Astrocyte (in vitro differentiated cells and primary cell): ENCODE results near the gene TYRP1. TPM values are rescaled to one million over a fixed set of nuclear protein-coding genes. Genes with fewer than 3 reads are reported as not detected.

Experiments
- DNase-seq: peaks from one replicate; pipeline ENCODE4 v3.0.0-alpha.2; 2010; ENCODE audit warnings: low read depth
- FAIRE-seq: peaks from 2 replicates; lab custom pipeline; 2011; peaks lifted over from hg19 to GRCh38; lab: Jason Lieb, UNC
- H2AFZ ChIP-seq: 2 replicates; pipeline ENCODE4 v1.6.0; 2012; ENCODE audit warnings: low read depth, low read length, inconsistent platforms
- H3K27ac ChIP-seq: 2 replicates; pipeline ENCODE4 v1.5.1; 2011; ENCODE audit warnings: low read depth, low read length, inconsistent platforms
- H3K27me3 ChIP-seq: 2 replicates; pipeline ENCODE4 v1.6.0; 2011; ENCODE audit warnings: low read length, inconsistent platforms; ENCODE audit not compliant: insufficient read depth
- H3K36me3 ChIP-seq: 2 replicates; pipeline ENCODE4 v1.5.1; 2011; ENCODE audit warnings: low read length, inconsistent platforms; ENCODE audit not compliant: insufficient read depth
- H3K4me1 ChIP-seq: 2 replicates; pipeline ENCODE4 v1.5.1; 2011; ENCODE audit warnings: low read length, inconsistent platforms; ENCODE audit not compliant: insufficient read depth
- H3K4me2 ChIP-seq: 2 replicates; pipeline ENCODE4 v1.6.0; 2012; ENCODE audit warnings: low read length, inconsistent platforms
- H3K4me3 ChIP-seq: 2 replicates; pipeline ENCODE4 v1.5.1; 2011; ENCODE audit warnings: low read depth, mild to moderate bottlenecking, low read length, inconsistent platforms; ENCODE audit not compliant: insufficient read depth
- H3K79me2 ChIP-seq: 2 replicates; pipeline ENCODE4 v1.6.0; 2012; ENCODE audit warnings: mild to moderate bottlenecking, low read length, inconsistent platforms; ENCODE audit not compliant: insufficient read depth
- H3K9ac ChIP-seq: 2 replicates; pipeline ENCODE4 v1.6.0; 2012; ENCODE audit warnings: mild to moderate bottlenecking, low read length, inconsistent platforms
- H3K9me3 ChIP-seq: 2 replicates; pipeline ENCODE4 v1.5.1; 2012; ENCODE audit warnings: low read depth, mild to moderate bottlenecking, low read length, inconsistent platforms; ENCODE audit not compliant: insufficient read depth
- H4K20me1 ChIP-seq: 2 replicates; pipeline ENCODE4 v1.6.0; 2012; ENCODE audit warnings: low read length, inconsistent platforms; ENCODE audit not compliant: insufficient read depth
- H3K27ac Mint-ChIP-seq: one replicate; pipeline ENCODE4 v1.8.0; 2021; ENCODE audit warnings: mild to moderate bottlenecking, mixed read lengths; ENCODE audit not compliant: unreplicated experiment
- H3K27me3 Mint-ChIP-seq: one replicate; pipeline ENCODE4 v1.8.0; 2021; ENCODE audit warnings: low read depth, mixed read lengths; ENCODE audit not compliant: unreplicated experiment
- H3K36me3 Mint-ChIP-seq: one replicate; pipeline ENCODE4 v1.8.0; 2021; ENCODE audit warnings: low read depth, mixed read lengths; ENCODE audit not compliant: unreplicated experiment
- H3K4me1 Mint-ChIP-seq: one replicate; pipeline ENCODE4 v1.8.0; 2021; ENCODE audit warnings: low read depth, mixed read lengths; ENCODE audit not compliant: unreplicated experiment
- H3K4me3 Mint-ChIP-seq: one replicate; pipeline ENCODE4 v1.8.0; 2021; ENCODE audit warnings: mild to moderate bottlenecking, moderate library complexity, mixed read lengths; ENCODE audit not compliant: unreplicated experiment
- H3K9me3 Mint-ChIP-seq: one replicate; pipeline ENCODE4 v1.8.0; 2021; ENCODE audit warnings: mild to moderate bottlenecking, mixed read lengths; ENCODE audit not compliant: unreplicated experiment
- EZH2 ChIP-seq: IDR thresholded peaks from 2 replicates; pipeline ENCODE4 v1.6.1; 2012; ENCODE audit warnings: mild to moderate bottlenecking, low read length, inconsistent platforms; ENCODE audit not compliant: insufficient read depth
- total RNA-seq: library from RNA; stranded (reverse); gene quantifications from 2 replicates; pipeline ENCODE4 v1.2.1, GENCODE V29; 2021
- TF ChIP-seq, protein P1 (sequence below): IDR thresholded peaks from 2 replicates; pipeline ENCODE4 v1.5.1; 2011; ENCODE audit warnings: low read depth, mild to moderate bottlenecking, inconsistent platforms, low read length, moderate library complexity; ENCODE audit not compliant: insufficient read depth

TYRP1 gene
- total RNA-seq, 1 donor from 2014 or later: 0.73 TPM

- no peaks in the 10 kb centered on the region for H3K79me2 ChIP-seq
- TF ChIP-seq, protein P1, sequence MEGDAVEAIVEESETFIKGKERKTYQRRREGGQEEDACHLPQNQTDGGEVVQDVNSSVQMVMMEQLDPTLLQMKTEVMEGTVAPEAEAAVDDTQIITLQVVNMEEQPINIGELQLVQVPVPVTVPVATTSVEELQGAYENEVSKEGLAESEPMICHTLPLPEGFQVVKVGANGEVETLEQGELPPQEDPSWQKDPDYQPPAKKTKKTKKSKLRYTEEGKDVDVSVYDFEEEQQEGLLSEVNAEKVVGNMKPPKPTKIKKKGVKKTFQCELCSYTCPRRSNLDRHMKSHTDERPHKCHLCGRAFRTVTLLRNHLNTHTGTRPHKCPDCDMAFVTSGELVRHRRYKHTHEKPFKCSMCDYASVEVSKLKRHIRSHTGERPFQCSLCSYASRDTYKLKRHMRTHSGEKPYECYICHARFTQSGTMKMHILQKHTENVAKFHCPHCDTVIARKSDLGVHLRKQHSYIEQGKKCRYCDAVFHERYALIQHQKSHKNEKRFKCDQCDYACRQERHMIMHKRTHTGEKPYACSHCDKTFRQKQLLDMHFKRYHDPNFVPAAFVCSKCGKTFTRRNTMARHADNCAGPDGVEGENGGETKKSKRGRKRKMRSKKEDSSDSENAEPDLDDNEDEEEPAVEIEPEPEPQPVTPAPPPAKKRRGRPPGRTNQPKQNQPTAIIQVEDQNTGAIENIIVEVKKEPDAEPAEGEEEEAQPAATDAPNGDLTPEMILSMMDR: no peak
- TF ChIP-seq EZH2: no peak
- no peak overlapping the region for H3K9ac ChIP-seq
- H3K4me3 Mint-ChIP-seq: no peak overlapping the region
- H3K36me3 Mint-ChIP-seq: no peaks in the 10 kb centered on the region
- no peak overlapping the region for H3K27ac Mint-ChIP-seq
- no peak for FAIRE-seq
- no peaks in the 10 kb centered on the region for H3K4me1 ChIP-seq
- no peak overlapping the region for H3K4me2 ChIP-seq
- no peak overlapping the region for H3K4me3 ChIP-seq
- H3K27me3 ChIP-seq: no peaks in the 10 kb centered on the region
- no peaks in the 10 kb centered on the region for H3K9me3 ChIP-seq
- no peaks in the 10 kb centered on the region for H3K27me3 Mint-ChIP-seq
- peaks cover 2% of the 10 kb centered on the region for H3K4me1 Mint-ChIP-seq
- H4K20me1 ChIP-seq: no peaks in the 10 kb centered on the region
- H3K36me3 ChIP-seq: no peaks in the 10 kb centered on the region
- no peaks in the 10 kb centered on the region for H3K9me3 Mint-ChIP-seq
- H3K27ac ChIP-seq: no peak overlapping the region
- H2AFZ ChIP-seq: no peak overlapping the region
- DNase-seq: no peak
These were observed 44.3 kb upstream of the TYRP1 start for GRCh38 chr9:12648925-12649324.

DNA sequence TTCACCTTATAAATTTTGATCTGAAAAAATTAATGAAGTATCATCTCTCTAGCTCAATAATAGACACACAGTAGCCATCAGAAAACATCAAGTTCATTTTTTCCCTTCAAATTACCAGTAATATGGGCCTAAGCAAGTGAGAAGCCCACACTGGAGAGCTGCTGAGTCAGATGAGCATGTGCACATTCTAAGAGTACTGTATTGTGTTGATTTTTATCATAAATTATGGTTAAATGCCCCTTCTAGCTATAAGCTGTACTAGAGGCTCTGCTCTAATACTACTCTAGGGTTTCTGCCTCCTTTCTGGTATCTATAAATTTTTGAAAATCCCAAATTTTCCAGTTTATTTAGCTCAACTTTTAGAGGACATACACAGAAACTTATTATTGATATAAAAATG is 42.1 kb upstream of the TYRP1 start:
- no peak for DNase-seq
- no peak for FAIRE-seq
- H4K20me1 ChIP-seq: no peaks in the 10 kb centered on the region
- TF ChIP-seq, protein P1: no peak
- TF ChIP-seq EZH2: no peak
- H3K27me3 ChIP-seq: no peaks in the 10 kb centered on the region
- no peak overlapping the region for H3K9ac ChIP-seq
- H3K9me3 Mint-ChIP-seq: no peaks in the 10 kb centered on the region
- H3K4me2 ChIP-seq: no peak overlapping the region
- no peak overlapping the region for H3K27ac Mint-ChIP-seq
- no peak overlapping the region for H3K4me3 ChIP-seq
- H3K4me1 Mint-ChIP-seq: no peaks in the 10 kb centered on the region
- H3K27ac ChIP-seq: no peak overlapping the region
- H3K36me3 ChIP-seq: no peaks in the 10 kb centered on the region
- no peaks in the 10 kb centered on the region for H3K79me2 ChIP-seq
- no peaks in the 10 kb centered on the region for H3K27me3 Mint-ChIP-seq
- no peaks in the 10 kb centered on the region for H3K9me3 ChIP-seq
- no peaks in the 10 kb centered on the region for H3K4me1 ChIP-seq
- no peak overlapping the region for H2AFZ ChIP-seq
- H3K4me3 Mint-ChIP-seq: no peak overlapping the region
- H3K36me3 Mint-ChIP-seq: no peaks in the 10 kb centered on the region

GRCh38 chr9:12652973-12653372 is 40.2 kb upstream of the TYRP1 start:
- H3K4me3 Mint-ChIP-seq: no peak overlapping the region
- no peak overlapping the region for H3K9ac ChIP-seq
- H3K27ac ChIP-seq: no peak overlapping the region
- no peak for DNase-seq
- no peaks in the 10 kb centered on the region for H3K36me3 Mint-ChIP-seq
- no peaks in the 10 kb centered on the region for H3K36me3 ChIP-seq
- H3K27ac Mint-ChIP-seq: no peak overlapping the region
- FAIRE-seq: no peak
- no peak overlapping the region for H3K4me2 ChIP-seq
- H3K9me3 ChIP-seq: no peaks in the 10 kb centered on the region
- no peak overlapping the region for H2AFZ ChIP-seq
- H3K4me3 ChIP-seq: no peak overlapping the region
- H3K27me3 Mint-ChIP-seq: no peaks in the 10 kb centered on the region
- peaks cover 3% of the 10 kb centered on the region for H3K9me3 Mint-ChIP-seq
- no peak for TF ChIP-seq EZH2
- TF ChIP-seq, protein P1: no peak
- H3K27me3 ChIP-seq: no peaks in the 10 kb centered on the region
- no peaks in the 10 kb centered on the region for H4K20me1 ChIP-seq
- H3K79me2 ChIP-seq: no peaks in the 10 kb centered on the region
- H3K4me1 Mint-ChIP-seq: no peaks in the 10 kb centered on the region
- H3K4me1 ChIP-seq: no peaks in the 10 kb centered on the region
